Measurements from ENCODE around the gene ADAMTSL3.

GRCh38 chr15:83733206-83733605, 79.3 kb downstream of the ADAMTSL3 start:
- TF ChIP-seq CTCF (IDR thresholded peaks at IDR 0.05; ENCODE audit: low read depth, low read length), result no peak
- no peak for TF ChIP-seq EZH2phosphoT487 (IDR thresholded peaks at IDR 0.05; ENCODE audit: low read depth)
